GM12878 (cell line): ENCODE measurements around the gene GRIK4. TPM values are rescaled to one million over a fixed set of nuclear protein-coding genes. Genes with fewer than 3 reads are reported as not detected.

Experiments used
- ATAC-seq: fragments of 200-7000 bp; cut with Tn5 transposase; 3 replicates; pipeline ENCODE4 v1.9.1; 2020; ENCODE audit warnings: mild to moderate bottlenecking, moderate library complexity
- BruUV-seq: library from RNA; stranded (reverse); fragments of 400-500 nt; replicated peaks from 2 replicates; lab custom pipeline; 2021; lab: Mats Ljungman, UMichigan
- CTCF ChIA-PET: fragments of 300-600 bp; sonication (Branson Sonifier 250); formaldehyde crosslinking; extraction: SDS; loops from one replicate; lab custom pipeline; 2021; ENCODE audit warnings: inconsistent platforms; lab: Yijun Ruan, JAX
- POLR2A ChIA-PET: fragments of 350-600 bp; formaldehyde crosslinking; extraction: SDS; loops from one replicate; lab custom pipeline; 2021; ENCODE audit warnings: inconsistent platforms; lab: Charles Lee
- RAD21 ChIA-PET: fragments of 300-600 bp; sonication (Branson Sonifier 250); formaldehyde crosslinking; loops from one replicate; lab custom pipeline; 2023; ENCODE audit warnings: antibody characterized with exemption; ENCODE audit not compliant: unreplicated experiment; lab: Charles Lee
- SMC1A ChIA-PET: fragments of 300-600 bp; sonication (Branson Sonifier 250); formaldehyde crosslinking; loops from one replicate; lab custom pipeline; 2023; ENCODE audit not compliant: unreplicated experiment, uncharacterized antibody; lab: Charles Lee
- DNase-seq: peaks from one replicate; pipeline ENCODE4 v3.0.0-alpha.2; 2011; ENCODE audit warnings: low read depth, low spot score
- FAIRE-seq: peaks from 3 replicates; lab custom pipeline; 2011; peaks lifted over from hg19 to GRCh38; lab: Jason Lieb, UNC
- H2AFZ ChIP-seq: 2 replicates; pipeline ENCODE4 v1.6.0; 2011; ENCODE audit warnings: low read depth, low read length, control low read depth; ENCODE audit not compliant: control insufficient read depth
- H3K27ac ChIP-seq: 2 replicates; pipeline ENCODE4 v1.5.1; 2011; ENCODE audit warnings: control low read depth; ENCODE audit not compliant: control insufficient read depth, insufficient read depth
- H3K27me3 ChIP-seq, 2 experiments: replicated peaks in 1 of 2; 2 replicates each; pipeline versions ENCODE4 v1.6.0 to v1.6.1; 2011; ENCODE audit warnings: low read length in 1 of 2; ENCODE audit not compliant: control insufficient read depth in 2 of 2, insufficient read depth in 2 of 2
- H3K36me3 ChIP-seq, 2 experiments: 2 replicates each; pipeline ENCODE4 v1.5.1; 2011; ENCODE audit warnings: low read length in 1 of 2; ENCODE audit not compliant: control insufficient read depth in 2 of 2, insufficient read depth in 2 of 2
- H3K4me1 ChIP-seq: 2 replicates; pipeline ENCODE4 v1.6.1; 2011; ENCODE audit warnings: mild to moderate bottlenecking, low read length, moderate library complexity, mixed read lengths; ENCODE audit not compliant: control insufficient read depth, insufficient read depth
- H3K4me2 ChIP-seq: 2 replicates; pipeline ENCODE4 v1.6.0; 2011; ENCODE audit warnings: control low read depth; ENCODE audit not compliant: control insufficient read depth, insufficient read depth
- H3K4me3 ChIP-seq: fragments of 200-600 bp; sonication (generic); 2 replicates; pipeline ENCODE4 v1.5.1; 2016
- H3K79me2 ChIP-seq: 2 replicates; pipeline ENCODE4 v1.6.0; 2011; ENCODE audit warnings: low read length; ENCODE audit not compliant: control insufficient read depth, insufficient read depth
- H3K9ac ChIP-seq: 2 replicates; pipeline ENCODE4 v1.8.0; 2011; ENCODE audit warnings: low read length, control low read depth, mixed read lengths; ENCODE audit not compliant: control insufficient read depth, insufficient read depth
- H3K9me3 ChIP-seq: replicated peaks from 3 replicates; pipeline ENCODE4 v1.5.1; 2011; ENCODE audit warnings: mild to moderate bottlenecking, low read length; ENCODE audit not compliant: control insufficient read depth, insufficient read depth
- H4K20me1 ChIP-seq: 2 replicates; pipeline ENCODE4 v1.6.0; 2011; ENCODE audit not compliant: control insufficient read depth, insufficient read depth
- ATF3 ChIP-seq: IDR thresholded peaks from 2 replicates; pipeline ENCODE4 v1.6.1; 2011; ENCODE audit warnings: low read depth, mild to moderate bottlenecking, low read length, moderate library complexity, borderline replicate concordance; ENCODE audit errors: extremely low read depth
- CBX3 ChIP-seq: fragments of 200-600 bp; sonication (generic); IDR thresholded peaks from 2 replicates; pipeline ENCODE4 v1.6.1; 2016; ENCODE audit warnings: low read depth, borderline replicate concordance
- ETV6 ChIP-seq, 2 experiments: fragments of 450-650 bp in 1 of 2; IDR thresholded peaks in 1 of 2; conservative IDR thresholded peaks in 1 of 2; 2 replicates each; pipeline ENCODE4 v1.6.1; 2014; ENCODE audit warnings: antibody characterized with exemption in 1 of 2, borderline replicate concordance in 1 of 2, low read depth in 1 of 2, mild to moderate bottlenecking in 1 of 2, moderate library complexity in 1 of 2
- KLF5 ChIP-seq: fragments of 450-650 bp; IDR thresholded peaks from 2 replicates; pipeline ENCODE4 v1.6.1; 2014; ENCODE audit warnings: mild to moderate bottlenecking; ENCODE audit not compliant: partially characterized antibody
- NBN ChIP-seq: fragments of 450-650 bp; IDR thresholded peaks from 2 replicates; pipeline ENCODE4 v1.6.1; 2016
- NFXL1 ChIP-seq: fragments of 450-650 bp; IDR thresholded peaks from 2 replicates; pipeline ENCODE4 v1.6.1; 2017; ENCODE audit warnings: antibody characterized with exemption, mild to moderate bottlenecking, borderline replicate concordance
- PML ChIP-seq: IDR thresholded peaks from 2 replicates; pipeline ENCODE4 v1.6.1; 2012; ENCODE audit warnings: low read length, inconsistent platforms
- SIX5 ChIP-seq: IDR thresholded peaks from 2 replicates; pipeline ENCODE4 v1.6.1; 2011; ENCODE audit warnings: mild to moderate bottlenecking, low read depth, low read length, moderate library complexity; ENCODE audit not compliant: severe bottlenecking
- SUPT20H ChIP-seq: IDR thresholded peaks from 2 replicates; pipeline ENCODE4 v1.6.1; 2011; ENCODE audit warnings: low read depth, mild to moderate bottlenecking, low read length, moderate library complexity, borderline replicate concordance; ENCODE audit not compliant: control insufficient read depth
- TCF3 ChIP-seq: IDR thresholded peaks from 2 replicates; pipeline ENCODE4 v1.6.1; 2012; ENCODE audit warnings: low read depth, mild to moderate bottlenecking, low read length, borderline replicate concordance; ENCODE audit not compliant: insufficient read depth
- USF1 ChIP-seq: IDR thresholded peaks from 2 replicates; pipeline ENCODE4 v1.6.1; 2011; ENCODE audit warnings: borderline replicate concordance, low read depth, mild to moderate bottlenecking, moderate library complexity, mixed read lengths, low read length; ENCODE audit not compliant: insufficient read depth; ENCODE audit errors: extremely low read length
- WGBS: methylation state at CpG from one replicate; pipeline ENCODE4 v1.1.6; 2016; ENCODE audit warnings: low lambda C conversion rate; ENCODE audit not compliant: insufficient replicate concordance, insufficient coverage; ENCODE audit errors: missing lambda C conversion rate; 5-methylcytosine and 5-hydroxymethylcytosine counted together
- in situ Hi-C: fragments of 300-500 bp; cut with MboI; formaldehyde crosslinking; loops from 9 replicates; pipeline ENCODE4 v1.14.3; 2018; ENCODE audit warnings: mixed read lengths
- intact Hi-C: fragments of 100-400 bp; cut with micrococcal nuclease; formaldehyde crosslinking; loops from one replicate; pipeline ENCODE4 v1.14.2; 2022; ENCODE audit not compliant: unreplicated experiment
- polyA plus RNA-seq, 11 experiments: library from polyadenylated mRNA; depleted of rRNA in 4 of 11; unstranded in 6 of 11; stranded (reverse) in 5 of 11; fragments of >200 nt; fragmentation: Nextera tagmentation in 4 of 11; fragmentation: Illumina TruSeq in 1 of 11; extraction: Ambion mirVana in 4 of 11; extraction: Trizol in 1 of 11; gene quantifications; 1 replicate in 1 of 11; 2 replicates in 10 of 11; pipeline versions ENCODE4 v1.2.1 to v1.2.3, GENCODE V29; 2011 to 2016; ENCODE audit warnings: inconsistent platforms in 2 of 11, missing spikeins in 2 of 11, low read depth in 1 of 11
- total RNA-seq, 4 experiments: library from RNA; depleted of rRNA in 3 of 4; stranded (reverse); fragments of >200 nt in 3 of 4; fragmentation: Illumina TruSeq in 1 of 4; extraction: Trizol in 1 of 4; gene quantifications; 2 replicates each; pipeline versions ENCODE4 v1.2.1 to v1.2.3, GENCODE V29; 2013 to 2021

GRIK4 gene
- total and polyA plus RNA-seq, 10 of the 15 experiments (the other 5 are each of a cell fraction or from before 2014, with no cell fraction given) = 0.33 to 3.6 (median 0.72) TPM

- TF ChIP-seq SUPT20H = no peak
Observed at GRCh38 chr11:120974466-120974865, 462.9 kb downstream of the GRIK4 start (continued).

GRCh38 chr11:120974965-120975364 is 463.4 kb downstream of the GRIK4 start:
- in situ Hi-C loops (no loop called here), intact Hi-C loops (no loop called here)
- WGBS = 2% methylated on average over 4 of the region's 4 CpGs
- TF ChIP-seq USF1 (no peak), CBX3 (no peak), ETV6 (conservative IDR thresholded peaks at IDR 0.05 in 1 of 2, IDR thresholded peaks at IDR 0.05 in 1 of 2; ENCODE audit: borderline replicate concordance in 1 of 2, low read depth in 1 of 2) (no peak), KLF5 (no peak), PML (no peak), NBN (no peak), ATF3 (no peak), TCF3 (no peak), NFXL1 (no peak), SIX5 (no peak)
- SMC1A ChIA-PET = no interaction called here
- Histone ChIP-seq H3K27me3 (no peaks in the 10 kb centered on the region), H4K20me1 (no peaks in the 10 kb centered on the region), H3K9me3 (no peaks in the 10 kb centered on the region), H3K4me3 (no peak overlapping the region), H3K4me1 (no peaks in the 10 kb centered on the region), H3K79me2 (no peaks in the 10 kb centered on the region), H3K27ac (no peak overlapping the region), H3K4me2 (no peak overlapping the region), H2AFZ (no peak overlapping the region), H3K9ac (no peak overlapping the region), H3K36me3 (no peaks in the 10 kb centered on the region; a peak in 1 of 4 replicates)
- CTCF ChIA-PET = no interaction called here
- no peak for DNase-seq
- BruUV-seq = no TSS peak
- RAD21 ChIA-PET = no interaction called here
- FAIRE-seq = no peak
- ATAC-seq = no peak
- POLR2A ChIA-PET = no interaction called here
